OCI-LY1 (cell line): ENCODE data around the gene CLCA2.

ENCODE experiments used
- H2AFZ ChIP-seq: fragments of 200-600 bp; sonication (generic), shearing (Covaris generic); 2 replicates; pipeline ENCODE4 v1.6.0; 2014; ENCODE audit warnings: antibody characterized with exemption, mild to moderate bottlenecking, low read length
- H3F3A ChIP-seq: fragments of 200-600 bp; sonication (generic), shearing (Covaris generic); 2 replicates; pipeline ENCODE4 v1.6.0; 2014; ENCODE audit warnings: mild to moderate bottlenecking, antibody characterized with exemption, low read length, moderate library complexity; ENCODE audit not compliant: insufficient read depth
- H3K27ac ChIP-seq: fragments of 200-600 bp; sonication (generic); 2 replicates; pipeline ENCODE4 v1.5.1; 2014; ENCODE audit warnings: low read length, mixed run types, mild to moderate bottlenecking, low read depth; ENCODE audit not compliant: poor library complexity, severe bottlenecking
- H3K27me3 ChIP-seq: fragments of 200-600 bp; sonication (generic); 2 replicates; pipeline ENCODE4 v1.6.0; 2014; ENCODE audit warnings: antibody characterized with exemption, mild to moderate bottlenecking, low read length, moderate library complexity; ENCODE audit not compliant: insufficient read depth
- H3K36me3 ChIP-seq: fragments of 200-600 bp; sonication (generic); 2 replicates; pipeline ENCODE4 v1.6.1; 2014; ENCODE audit warnings: mild to moderate bottlenecking, antibody characterized with exemption, low read length, moderate library complexity, mixed read lengths; ENCODE audit not compliant: insufficient read depth
- H3K4me1 ChIP-seq: fragments of 200-600 bp; sonication (generic); 2 replicates; pipeline ENCODE4 v1.5.1; 2014; ENCODE audit warnings: mild to moderate bottlenecking, low read length, moderate library complexity; ENCODE audit not compliant: insufficient read depth, severe bottlenecking
- H3K4me2 ChIP-seq: fragments of 200-600 bp; sonication (generic), shearing (Covaris generic); 2 replicates; pipeline ENCODE4 v1.6.1; 2014; ENCODE audit warnings: low read length
- H3K4me3 ChIP-seq: fragments of 200-600 bp; sonication (generic); 2 replicates; pipeline ENCODE4 v1.5.1; 2014; ENCODE audit warnings: low read length, low read depth, mild to moderate bottlenecking, mixed read lengths; ENCODE audit not compliant: poor library complexity, severe bottlenecking
- H3K79me2 ChIP-seq: fragments of 200-600 bp; shearing (Covaris generic); 2 replicates; pipeline ENCODE4 v1.6.1; 2016; ENCODE audit warnings: mixed run types, low read length, mixed read lengths; ENCODE audit not compliant: insufficient read depth
- H3K9ac ChIP-seq: fragments of 200-600 bp; sonication (generic), shearing (Covaris generic); 2 replicates; pipeline ENCODE4 v1.6.1; 2014; ENCODE audit warnings: mild to moderate bottlenecking, low read length, mixed read lengths
- H3K9me2 ChIP-seq: fragments of 200-600 bp; sonication (generic), shearing (Covaris generic); 2 replicates; pipeline ENCODE4 v1.6.1; 2014; ENCODE audit warnings: low read depth, mild to moderate bottlenecking, low read length, mixed read lengths
- H3K9me3 ChIP-seq: fragments of 200-600 bp; shearing (Covaris generic); 2 replicates; pipeline ENCODE4 v1.6.1; 2014; ENCODE audit warnings: low read length, mixed read lengths
- H4K20me1 ChIP-seq: fragments of 200-600 bp; sonication (generic), shearing (Covaris generic); 2 replicates; pipeline ENCODE4 v1.6.0; 2016; ENCODE audit warnings: mild to moderate bottlenecking, low read length; ENCODE audit not compliant: insufficient read depth
- EZH2 ChIP-seq: fragments of 200-600 bp; sonication (generic), shearing (Covaris generic); IDR thresholded peaks from 2 replicates; pipeline ENCODE4 v1.8.0; 2017; ENCODE audit warnings: borderline replicate concordance, mixed run types, mild to moderate bottlenecking, antibody characterized with exemption, low read length, moderate library complexity, mixed read lengths
- TF ChIP-seq, protein P1 (sequence below): fragments of 200-600 bp; sonication (generic), shearing (Covaris generic); IDR thresholded peaks from 2 replicates; pipeline ENCODE4 v1.5.1; 2017; ENCODE audit warnings: mild to moderate bottlenecking, antibody characterized with exemption, low read length, moderate library complexity, mixed read lengths

The CLCA2 gene

DNA sequence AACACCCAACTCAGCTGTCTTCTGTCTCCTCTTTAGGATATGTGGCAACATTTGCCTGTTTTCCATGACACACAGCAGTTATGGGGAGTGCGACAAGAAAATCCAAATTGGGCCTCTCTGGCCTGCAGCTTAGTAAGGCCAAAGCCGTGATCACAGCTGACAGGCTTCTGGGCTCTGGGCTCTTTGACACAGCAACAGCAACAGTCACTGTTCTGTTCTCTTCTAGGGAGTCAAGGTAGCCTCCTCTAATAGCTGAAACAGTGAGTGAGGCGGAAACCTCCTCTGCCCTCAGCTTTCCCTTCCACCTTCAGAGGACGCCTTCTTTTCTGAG lies 63.8 kb downstream of the CLCA2 start:
- no peaks in the 10 kb centered on the region for H3K9me3 ChIP-seq
- no peaks in the 10 kb centered on the region for H3K79me2 ChIP-seq
- no peaks in the 10 kb centered on the region for H3K36me3 ChIP-seq
- H4K20me1 ChIP-seq, result no peaks in the 10 kb centered on the region
- no peaks in the 10 kb centered on the region for H3K4me1 ChIP-seq
- H3K27ac ChIP-seq, result no peak overlapping the region
- no peaks in the 10 kb centered on the region for H3K9me2 ChIP-seq
- H2AFZ ChIP-seq, result no peak overlapping the region
- H3K9ac ChIP-seq, result no peak overlapping the region
- no peak overlapping the region for H3K4me3 ChIP-seq
- no peaks in the 10 kb centered on the region for H3K27me3 ChIP-seq
- TF ChIP-seq EZH2, result no peak
- TF ChIP-seq, protein P1, sequence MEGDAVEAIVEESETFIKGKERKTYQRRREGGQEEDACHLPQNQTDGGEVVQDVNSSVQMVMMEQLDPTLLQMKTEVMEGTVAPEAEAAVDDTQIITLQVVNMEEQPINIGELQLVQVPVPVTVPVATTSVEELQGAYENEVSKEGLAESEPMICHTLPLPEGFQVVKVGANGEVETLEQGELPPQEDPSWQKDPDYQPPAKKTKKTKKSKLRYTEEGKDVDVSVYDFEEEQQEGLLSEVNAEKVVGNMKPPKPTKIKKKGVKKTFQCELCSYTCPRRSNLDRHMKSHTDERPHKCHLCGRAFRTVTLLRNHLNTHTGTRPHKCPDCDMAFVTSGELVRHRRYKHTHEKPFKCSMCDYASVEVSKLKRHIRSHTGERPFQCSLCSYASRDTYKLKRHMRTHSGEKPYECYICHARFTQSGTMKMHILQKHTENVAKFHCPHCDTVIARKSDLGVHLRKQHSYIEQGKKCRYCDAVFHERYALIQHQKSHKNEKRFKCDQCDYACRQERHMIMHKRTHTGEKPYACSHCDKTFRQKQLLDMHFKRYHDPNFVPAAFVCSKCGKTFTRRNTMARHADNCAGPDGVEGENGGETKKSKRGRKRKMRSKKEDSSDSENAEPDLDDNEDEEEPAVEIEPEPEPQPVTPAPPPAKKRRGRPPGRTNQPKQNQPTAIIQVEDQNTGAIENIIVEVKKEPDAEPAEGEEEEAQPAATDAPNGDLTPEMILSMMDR, result no peak
- H3F3A ChIP-seq, result no peaks in the 10 kb centered on the region
- H3K4me2 ChIP-seq, result no peak overlapping the region

DNA sequence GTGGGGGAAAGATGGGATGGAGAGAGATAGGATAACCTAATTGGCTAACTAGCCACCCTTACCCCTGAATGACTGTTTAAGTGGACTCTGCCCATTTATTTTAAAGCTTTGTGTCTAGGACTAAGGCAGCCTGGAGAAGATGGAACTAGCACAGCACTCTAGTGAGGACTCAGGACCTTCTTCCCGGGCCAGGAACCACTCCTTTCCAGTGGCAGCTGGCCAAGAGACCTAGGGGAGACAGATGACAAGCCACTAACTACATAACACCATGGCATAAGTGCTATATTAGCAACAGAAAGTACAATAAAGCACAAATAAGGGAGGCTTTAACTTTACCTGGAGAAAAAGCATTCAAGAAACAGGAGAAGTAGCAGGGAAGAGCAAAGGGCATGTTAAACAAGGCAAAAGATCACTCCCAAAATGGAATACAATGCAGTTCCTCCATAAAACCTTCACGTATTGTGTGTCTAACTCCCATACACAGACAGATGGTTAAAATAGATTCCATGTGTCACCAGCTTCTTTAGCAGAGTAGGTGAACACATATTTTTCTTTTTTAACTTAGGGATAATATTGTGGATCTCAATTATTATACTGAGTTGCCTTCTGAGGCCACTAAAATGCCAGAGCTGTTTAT lies 65.4 kb downstream of the CLCA2 start:
- no peak for TF ChIP-seq EZH2
- TF ChIP-seq, protein P1, result no peak
- no peak overlapping the region for H3K4me2 ChIP-seq
- no peaks in the 10 kb centered on the region for H3K27me3 ChIP-seq
- no peak overlapping the region for H3K27ac ChIP-seq
- H3F3A ChIP-seq, result no peaks in the 10 kb centered on the region
- no peak overlapping the region for H2AFZ ChIP-seq
- no peaks in the 10 kb centered on the region for H3K79me2 ChIP-seq
- no peaks in the 10 kb centered on the region for H3K9me2 ChIP-seq
- H3K4me3 ChIP-seq, result no peak overlapping the region
- H3K36me3 ChIP-seq, result no peaks in the 10 kb centered on the region
- H3K9me3 ChIP-seq, result no peaks in the 10 kb centered on the region
- no peaks in the 10 kb centered on the region for H3K4me1 ChIP-seq
- no peak overlapping the region for H3K9ac ChIP-seq
- no peaks in the 10 kb centered on the region for H4K20me1 ChIP-seq

DNA sequence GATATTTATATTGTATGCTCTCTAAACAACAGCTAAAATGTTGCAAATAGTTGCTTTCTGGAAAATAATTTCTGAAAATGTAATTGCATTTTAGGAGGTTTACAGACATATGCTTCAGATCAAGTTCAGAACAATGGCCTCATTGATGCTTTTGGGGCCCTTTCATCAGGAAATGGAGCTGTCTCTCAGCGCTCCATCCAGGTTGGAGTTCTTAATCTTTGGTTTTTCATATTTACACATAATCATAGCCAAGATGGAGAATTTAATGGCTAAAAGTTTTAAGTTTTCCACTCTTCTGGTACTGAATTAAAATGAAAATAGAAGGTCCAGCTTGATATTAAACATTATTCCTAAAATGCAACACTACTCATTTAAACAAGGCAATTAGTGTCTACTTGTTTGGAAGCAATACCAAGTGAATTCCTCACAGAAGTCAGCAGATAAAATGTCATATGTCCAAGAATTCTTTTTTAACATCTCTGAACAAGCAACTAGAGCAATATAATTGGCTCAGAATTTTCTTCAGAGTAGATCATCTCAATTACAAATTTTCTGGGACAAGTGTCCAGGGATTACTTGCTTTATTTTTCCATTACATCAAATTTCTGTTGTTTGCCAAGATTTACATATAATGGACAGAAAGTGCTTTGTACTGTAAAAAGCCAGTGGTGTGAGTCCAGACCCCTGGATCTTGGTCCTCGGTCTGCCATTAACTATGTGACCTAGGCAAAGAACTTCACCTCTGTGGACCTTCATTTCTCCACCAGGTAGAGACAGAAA lies 67.4 kb downstream of the CLCA2 start:
- Histone ChIP-seq H3K27me3 (no peaks in the 10 kb centered on the region), H3K27ac (no peak overlapping the region), H3K36me3 (no peaks in the 10 kb centered on the region), H3K4me3 (no peak overlapping the region), H3K9me3 (no peaks in the 10 kb centered on the region), H3K79me2 (no peaks in the 10 kb centered on the region), H2AFZ (no peak overlapping the region), H3K9me2 (no peaks in the 10 kb centered on the region), H3K4me1 (no peaks in the 10 kb centered on the region), H4K20me1 (no peaks in the 10 kb centered on the region), H3K4me2 (no peak overlapping the region), H3F3A (no peaks in the 10 kb centered on the region), H3K9ac (no peak overlapping the region)
- no peak for TF ChIP-seq EZH2
- TF ChIP-seq, protein P1, result no peak
